MM.1S (cell line): ENCODE data around the gene FXYD2.

ENCODE experiments used
- EZH2phosphoT487 ChIP-seq: fragments of 300-600 bp; sonication (generic); IDR thresholded peaks from 2 replicates; pipeline ENCODE4 v1.6.1; 2018; ENCODE audit warnings: antibody characterized with exemption, low read length
- TF ChIP-seq, protein P1 (sequence below): fragments of 300-600 bp; sonication (generic); IDR thresholded peaks from 2 replicates; pipeline ENCODE4 v1.5.1; 2016; ENCODE audit warnings: antibody characterized with exemption, low read length, mixed read lengths

DNA sequence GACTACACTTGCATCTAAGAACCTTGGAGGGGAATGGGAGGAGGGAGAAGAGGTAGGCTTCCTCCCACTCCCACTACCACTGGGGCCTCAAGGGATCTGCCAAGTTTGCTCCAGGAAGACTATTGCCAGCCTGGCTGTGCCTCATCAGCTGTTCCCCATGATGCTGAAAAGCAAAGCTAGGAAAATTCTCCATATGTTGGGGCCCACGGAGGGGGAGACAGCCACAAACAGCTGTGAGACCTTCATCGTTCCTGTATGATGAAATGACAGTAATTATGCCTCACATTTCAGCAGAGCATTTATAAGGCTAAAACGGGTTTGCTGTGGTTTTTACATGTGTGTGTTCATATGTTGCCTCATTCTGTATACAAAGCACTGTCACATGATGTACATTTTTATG is 34.3 kb downstream of the FXYD2 start:
- no peak for TF ChIP-seq EZH2phosphoT487
- TF ChIP-seq, protein P1, sequence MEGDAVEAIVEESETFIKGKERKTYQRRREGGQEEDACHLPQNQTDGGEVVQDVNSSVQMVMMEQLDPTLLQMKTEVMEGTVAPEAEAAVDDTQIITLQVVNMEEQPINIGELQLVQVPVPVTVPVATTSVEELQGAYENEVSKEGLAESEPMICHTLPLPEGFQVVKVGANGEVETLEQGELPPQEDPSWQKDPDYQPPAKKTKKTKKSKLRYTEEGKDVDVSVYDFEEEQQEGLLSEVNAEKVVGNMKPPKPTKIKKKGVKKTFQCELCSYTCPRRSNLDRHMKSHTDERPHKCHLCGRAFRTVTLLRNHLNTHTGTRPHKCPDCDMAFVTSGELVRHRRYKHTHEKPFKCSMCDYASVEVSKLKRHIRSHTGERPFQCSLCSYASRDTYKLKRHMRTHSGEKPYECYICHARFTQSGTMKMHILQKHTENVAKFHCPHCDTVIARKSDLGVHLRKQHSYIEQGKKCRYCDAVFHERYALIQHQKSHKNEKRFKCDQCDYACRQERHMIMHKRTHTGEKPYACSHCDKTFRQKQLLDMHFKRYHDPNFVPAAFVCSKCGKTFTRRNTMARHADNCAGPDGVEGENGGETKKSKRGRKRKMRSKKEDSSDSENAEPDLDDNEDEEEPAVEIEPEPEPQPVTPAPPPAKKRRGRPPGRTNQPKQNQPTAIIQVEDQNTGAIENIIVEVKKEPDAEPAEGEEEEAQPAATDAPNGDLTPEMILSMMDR, result no peak
